Measurements from ENCODE around the gene EIF4E2. TPM values are rescaled to one million over a fixed set of nuclear protein-coding genes. Genes with fewer than 3 reads are reported as not detected.

Gene EIF4E2
- total and polyA plus RNA-seq, 2 donors (not counting 3 experiments of a cell fraction or from before 2014, with no cell fraction given): 50.0 to 96.5 TPM

DNA sequence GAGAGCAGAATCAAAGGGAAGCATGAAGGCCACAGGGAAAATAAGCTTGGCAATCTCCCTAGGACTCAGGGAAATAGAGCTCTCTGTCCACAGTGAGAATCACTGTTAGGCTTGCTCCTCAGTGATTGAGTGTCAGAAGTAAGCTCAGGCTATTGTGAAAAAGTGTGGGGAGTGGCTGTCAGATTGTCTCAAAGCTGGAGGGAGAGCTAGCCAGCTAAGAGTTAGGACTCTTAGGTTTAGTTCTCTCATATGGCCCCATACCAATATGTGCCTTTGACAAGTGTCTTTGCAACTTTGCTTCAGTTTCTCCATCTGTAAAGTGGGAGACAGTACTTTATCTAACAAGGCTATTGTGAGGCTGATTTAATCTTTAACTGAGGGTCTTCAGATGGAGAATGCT lies 17.2 kb downstream of the EIF4E2 start:
- FAIRE-seq: no peak
- no peaks in the 10 kb centered on the region for H3K9me3 ChIP-seq (replicated peaks; ENCODE audit: control insufficient read depth, insufficient read depth, low read length)
- no peaks in the 10 kb centered on the region for H3K79me2 ChIP-seq (ENCODE audit: control insufficient read depth, insufficient read depth, low read length)
- no peak for DNase-seq (ENCODE audit: low read depth, low spot score)
- intact Hi-C loops (cut with micrococcal nuclease) (no loop called here), dilution Hi-C loops (cut with MboI; ENCODE audit: extremely low pct_ligation_motif_present, low sequenced_read_pairs) (no loop called here)
- no peak overlapping the region for H2AFZ ChIP-seq (ENCODE audit: low read depth, low read length)
- no peak overlapping the region for H3K27ac ChIP-seq (ENCODE audit: insufficient read depth, low read depth, low read length)
- no peaks in the 10 kb centered on the region for H4K20me1 ChIP-seq (replicated peaks; ENCODE audit: control insufficient read depth, extremely low read depth, insufficient read depth, low read length)
- no TSS peak for BruUV-seq (replicated peaks)
- CTCF ChIA-PET: interaction anchor here (0.9 to 2.1 kb wide), 4 partner anchors 10 to 17 kb away, joined by 3 to 6 read pairs (median 4); partner anchors contain the start of genes EIF4E2 and TIGD1
- no peaks in the 10 kb centered on the region for H3K27me3 ChIP-seq (ENCODE audit: control insufficient read depth in 2 of 2, insufficient read depth in 2 of 2, low read length in 2 of 2)
- no peak overlapping the region for H3K9ac ChIP-seq (replicated peaks; ENCODE audit: extremely low read depth, insufficient read depth, low read length)
- H3K4me2 ChIP-seq (ENCODE audit: insufficient read depth, low read length): no peak overlapping the region
- TF ChIP-seq, protein P1, sequence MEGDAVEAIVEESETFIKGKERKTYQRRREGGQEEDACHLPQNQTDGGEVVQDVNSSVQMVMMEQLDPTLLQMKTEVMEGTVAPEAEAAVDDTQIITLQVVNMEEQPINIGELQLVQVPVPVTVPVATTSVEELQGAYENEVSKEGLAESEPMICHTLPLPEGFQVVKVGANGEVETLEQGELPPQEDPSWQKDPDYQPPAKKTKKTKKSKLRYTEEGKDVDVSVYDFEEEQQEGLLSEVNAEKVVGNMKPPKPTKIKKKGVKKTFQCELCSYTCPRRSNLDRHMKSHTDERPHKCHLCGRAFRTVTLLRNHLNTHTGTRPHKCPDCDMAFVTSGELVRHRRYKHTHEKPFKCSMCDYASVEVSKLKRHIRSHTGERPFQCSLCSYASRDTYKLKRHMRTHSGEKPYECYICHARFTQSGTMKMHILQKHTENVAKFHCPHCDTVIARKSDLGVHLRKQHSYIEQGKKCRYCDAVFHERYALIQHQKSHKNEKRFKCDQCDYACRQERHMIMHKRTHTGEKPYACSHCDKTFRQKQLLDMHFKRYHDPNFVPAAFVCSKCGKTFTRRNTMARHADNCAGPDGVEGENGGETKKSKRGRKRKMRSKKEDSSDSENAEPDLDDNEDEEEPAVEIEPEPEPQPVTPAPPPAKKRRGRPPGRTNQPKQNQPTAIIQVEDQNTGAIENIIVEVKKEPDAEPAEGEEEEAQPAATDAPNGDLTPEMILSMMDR (IDR thresholded peaks at IDR 0.05; ENCODE audit: extremely low read depth in 1 of 2, insufficient read depth in 1 of 2, low read depth in 1 of 2, low read length in 2 of 2): no peak
- no peak for TF ChIP-seq POLR2AphosphoS5 (IDR thresholded peaks at IDR 0.05; ENCODE audit: insufficient read depth, low read depth, low read length)
- POLR2A ChIA-PET: interaction anchor here (0.6 kb wide), 1 partner anchor 125 kb away, joined by 3 read pairs; no protein-coding TSS in a partner anchor
- no peaks in the 10 kb centered on the region for H3K4me1 ChIP-seq (ENCODE audit: control insufficient read depth, extremely low read depth, insufficient read depth, low read length)
- no peak overlapping the region for H3K4me3 ChIP-seq (replicated peaks in 1 of 3; ENCODE audit: insufficient read depth in 1 of 3, low read depth in 1 of 3, low read length in 3 of 3)
- H3K9me1 ChIP-seq (replicated peaks; ENCODE audit: control insufficient read depth, extremely low read depth, insufficient read depth, low read length): no peaks in the 10 kb centered on the region
- H3K36me3 ChIP-seq (ENCODE audit: control insufficient read depth in 2 of 2, extremely low read depth in 1 of 2, insufficient read depth in 2 of 2, low read length in 2 of 2): peaks cover 25 to 45% of the 10 kb centered on the region in 2 experiments

DNA sequence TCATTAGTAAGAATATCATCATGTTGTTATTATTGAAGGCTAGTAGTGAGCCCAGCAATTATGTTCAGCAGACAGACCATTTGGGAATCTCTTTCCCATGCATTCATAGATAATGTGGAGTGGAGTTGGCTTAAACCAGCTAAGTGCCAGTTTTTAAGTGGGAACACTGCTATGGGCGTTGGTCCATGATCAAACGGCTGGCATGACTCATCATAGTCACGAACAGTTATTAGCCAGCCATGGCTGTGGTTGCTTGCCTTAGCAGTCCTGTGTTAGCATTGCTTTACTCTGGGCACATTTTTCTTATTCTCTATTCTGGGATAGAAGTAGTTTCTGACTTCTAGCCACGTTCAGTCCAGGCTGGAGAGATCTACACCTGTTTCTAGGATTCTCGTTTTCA lies 17.7 kb downstream of the EIF4E2 start:
- POLR2A ChIA-PET: no interaction called here
- Histone ChIP-seq H3K9me3 (replicated peaks; ENCODE audit: control insufficient read depth, insufficient read depth, low read length) (no peaks in the 10 kb centered on the region), H3K4me1 (ENCODE audit: control insufficient read depth, extremely low read depth, insufficient read depth, low read length) (no peaks in the 10 kb centered on the region), H3K4me3 (replicated peaks in 1 of 3; ENCODE audit: insufficient read depth in 1 of 3, low read depth in 1 of 3, low read length in 3 of 3) (no peak overlapping the region), H3K27ac (ENCODE audit: insufficient read depth, low read depth, low read length) (no peak overlapping the region), H3K36me3 (ENCODE audit: control insufficient read depth in 2 of 2, extremely low read depth in 1 of 2, insufficient read depth in 2 of 2, low read length in 2 of 2) (peaks cover 27 to 45% of the 10 kb centered on the region in 2 experiments), H3K79me2 (ENCODE audit: control insufficient read depth, insufficient read depth, low read length) (no peaks in the 10 kb centered on the region), H3K9me1 (replicated peaks; ENCODE audit: control insufficient read depth, extremely low read depth, insufficient read depth, low read length) (no peaks in the 10 kb centered on the region), H2AFZ (ENCODE audit: low read depth, low read length) (no peak overlapping the region), H3K9ac (replicated peaks; ENCODE audit: extremely low read depth, insufficient read depth, low read length) (no peak overlapping the region), H3K4me2 (ENCODE audit: insufficient read depth, low read length) (no peak overlapping the region), H4K20me1 (replicated peaks; ENCODE audit: control insufficient read depth, extremely low read depth, insufficient read depth, low read length) (no peaks in the 10 kb centered on the region), H3K27me3 (ENCODE audit: control insufficient read depth in 2 of 2, insufficient read depth in 2 of 2, low read length in 2 of 2) (no peaks in the 10 kb centered on the region)
- intact Hi-C loops (cut with micrococcal nuclease): no loop called here
- CTCF ChIA-PET: interaction anchor here (0.9 to 2.1 kb wide), 4 partner anchors 9 to 18 kb away, joined by 3 to 6 read pairs (median 4); partner anchors contain the start of genes EIF4E2 and TIGD1
- BruUV-seq (replicated peaks): no TSS peak
- dilution Hi-C loops (cut with MboI; ENCODE audit: extremely low pct_ligation_motif_present, low sequenced_read_pairs): no loop called here
- TF ChIP-seq JUN (IDR thresholded peaks at IDR 0.05; ENCODE audit: borderline replicate concordance, insufficient read depth, insufficient read length, low read depth) (no peak), FOS (IDR thresholded peaks at IDR 0.05; ENCODE audit: borderline replicate concordance, insufficient read depth, low read length) (peak; percentile 35), POLR2A (IDR thresholded peaks at IDR 0.05; ENCODE audit: low read depth, low read length) (no peak), GATA2 (IDR thresholded peaks at IDR 0.05; ENCODE audit: insufficient read depth, insufficient read length, low read depth, low read length) (no peak)
- DNase-seq (ENCODE audit: low read depth, low spot score) (no peak), FAIRE-seq (no peak)

Measured in endothelial cell of umbilical vein (primary cell).